Osteoblast (primary cell): ENCODE measurements around the gene TRIM69. TPM values are rescaled to one million over a fixed set of nuclear protein-coding genes. Genes with fewer than 3 reads are reported as not detected.

Experiments
- DNase-seq: peaks from one replicate; pipeline ENCODE4 v3.0.0; 2011; ENCODE audit warnings: low spot score, mixed read lengths; ENCODE audit not compliant: insufficient read length; ENCODE audit errors: missing footprints
- H2AFZ ChIP-seq: 2 replicates; pipeline ENCODE4 v1.6.0; 2011; ENCODE audit warnings: mild to moderate bottlenecking, low read length
- H3K27ac ChIP-seq: 2 replicates; pipeline ENCODE4 v1.5.1; 2011; ENCODE audit warnings: mild to moderate bottlenecking, low read depth, low read length, moderate library complexity
- H3K27me3 ChIP-seq: 2 replicates; pipeline ENCODE4 v1.6.0; 2012; ENCODE audit warnings: mild to moderate bottlenecking, control low read depth, inconsistent platforms, low read length, moderate library complexity; ENCODE audit not compliant: insufficient read depth
- H3K36me3 ChIP-seq: 2 replicates; pipeline ENCODE4 v1.5.1; 2011; ENCODE audit warnings: mild to moderate bottlenecking, low read length, control low read depth, moderate library complexity; ENCODE audit not compliant: insufficient read depth
- H3K4me1 ChIP-seq: 2 replicates; pipeline ENCODE4 v1.5.1; 2011; ENCODE audit warnings: mild to moderate bottlenecking, low read length, control low read depth, moderate library complexity; ENCODE audit not compliant: insufficient read depth
- H3K4me2 ChIP-seq: 2 replicates; pipeline ENCODE4 v1.6.0; 2011; ENCODE audit warnings: mild to moderate bottlenecking, low read length; ENCODE audit not compliant: insufficient read depth
- H3K4me3 ChIP-seq: fragments of 200-600 bp; sonication (generic); 3 replicates; pipeline ENCODE4 v1.5.1; 2012; ENCODE audit warnings: mild to moderate bottlenecking, low read length, inconsistent platforms; ENCODE audit not compliant: insufficient read depth
- H3K79me2 ChIP-seq: 2 replicates; pipeline ENCODE4 v1.6.0; 2012; ENCODE audit warnings: mild to moderate bottlenecking, low read length, control low read depth, inconsistent platforms; ENCODE audit not compliant: insufficient read depth
- H3K9me3 ChIP-seq: 2 replicates; pipeline ENCODE4 v1.5.1; 2011; ENCODE audit warnings: low read depth, low read length, control low read depth
- H4K20me1 ChIP-seq: 2 replicates; pipeline ENCODE4 v1.6.0; 2012; ENCODE audit warnings: mild to moderate bottlenecking, low read length, control low read depth; ENCODE audit not compliant: insufficient read depth
- total RNA-seq: library from RNA; depleted of rRNA; stranded (reverse); fragments of >200 nt; gene quantifications from 2 replicates; pipeline ENCODE4 v1.2.3, GENCODE V29; 2012
- TF ChIP-seq, protein P1 (sequence below): IDR thresholded peaks from 2 replicates; pipeline ENCODE4 v1.5.1; 2011; ENCODE audit warnings: mild to moderate bottlenecking, low read depth, low read length, moderate library complexity; ENCODE audit errors: extremely low read depth

Gene TRIM69
- total RNA-seq, 1 donor, result 9.4 TPM

GRCh38 chr15:44753345-44753744, 17.0 kb downstream of the TRIM69 start:
- peak; percentile 72 for DNase-seq
- TF ChIP-seq, protein P1, sequence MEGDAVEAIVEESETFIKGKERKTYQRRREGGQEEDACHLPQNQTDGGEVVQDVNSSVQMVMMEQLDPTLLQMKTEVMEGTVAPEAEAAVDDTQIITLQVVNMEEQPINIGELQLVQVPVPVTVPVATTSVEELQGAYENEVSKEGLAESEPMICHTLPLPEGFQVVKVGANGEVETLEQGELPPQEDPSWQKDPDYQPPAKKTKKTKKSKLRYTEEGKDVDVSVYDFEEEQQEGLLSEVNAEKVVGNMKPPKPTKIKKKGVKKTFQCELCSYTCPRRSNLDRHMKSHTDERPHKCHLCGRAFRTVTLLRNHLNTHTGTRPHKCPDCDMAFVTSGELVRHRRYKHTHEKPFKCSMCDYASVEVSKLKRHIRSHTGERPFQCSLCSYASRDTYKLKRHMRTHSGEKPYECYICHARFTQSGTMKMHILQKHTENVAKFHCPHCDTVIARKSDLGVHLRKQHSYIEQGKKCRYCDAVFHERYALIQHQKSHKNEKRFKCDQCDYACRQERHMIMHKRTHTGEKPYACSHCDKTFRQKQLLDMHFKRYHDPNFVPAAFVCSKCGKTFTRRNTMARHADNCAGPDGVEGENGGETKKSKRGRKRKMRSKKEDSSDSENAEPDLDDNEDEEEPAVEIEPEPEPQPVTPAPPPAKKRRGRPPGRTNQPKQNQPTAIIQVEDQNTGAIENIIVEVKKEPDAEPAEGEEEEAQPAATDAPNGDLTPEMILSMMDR, result no peak
- no peak overlapping the region for H3K4me3 ChIP-seq
- peaks cover 3% of the 10 kb centered on the region for H3K9me3 ChIP-seq
- no peak overlapping the region for H3K4me2 ChIP-seq
- no peaks in the 10 kb centered on the region for H3K27me3 ChIP-seq
- no peaks in the 10 kb centered on the region for H4K20me1 ChIP-seq
- H3K36me3 ChIP-seq, result no peaks in the 10 kb centered on the region
- no peaks in the 10 kb centered on the region for H3K4me1 ChIP-seq
- no peak overlapping the region for H2AFZ ChIP-seq
- H3K27ac ChIP-seq, result no peak overlapping the region
- no peaks in the 10 kb centered on the region for H3K79me2 ChIP-seq

DNA sequence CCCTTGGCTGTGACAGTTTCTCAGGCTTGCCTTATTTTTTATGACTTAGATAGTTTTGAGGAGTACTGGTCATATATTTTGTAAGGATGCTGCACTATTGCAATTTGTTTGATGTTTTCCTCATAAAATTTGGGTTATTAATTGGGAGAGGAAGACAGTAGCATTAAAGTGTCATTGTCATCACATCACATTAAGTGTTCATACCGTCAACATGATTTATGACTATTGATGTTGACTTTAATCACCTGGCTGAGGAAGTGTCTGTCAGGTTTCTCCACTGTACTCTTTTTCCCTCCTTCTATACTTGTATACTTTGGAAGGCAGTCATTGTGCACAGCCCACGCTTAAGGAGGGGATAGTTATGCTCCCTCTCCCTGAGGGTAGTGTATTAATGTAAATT, 26.9 kb downstream of the TRIM69 start:
- Histone ChIP-seq H3K4me3 (no peak overlapping the region), H3K4me2 (no peak overlapping the region), H3K27ac (no peak overlapping the region), H2AFZ (no peak overlapping the region), H3K27me3 (peaks cover 8% of the 10 kb centered on the region), H3K4me1 (no peaks in the 10 kb centered on the region), H4K20me1 (no peaks in the 10 kb centered on the region), H3K36me3 (no peaks in the 10 kb centered on the region), H3K9me3 (no peaks in the 10 kb centered on the region), H3K79me2 (no peaks in the 10 kb centered on the region)
- TF ChIP-seq, protein P1, result no peak
- no peak for DNase-seq

GRCh38 chr15:44763848-44764247, 27.5 kb downstream of the TRIM69 start:
- no peaks in the 10 kb centered on the region for H3K36me3 ChIP-seq
- no peaks in the 10 kb centered on the region for H3K79me2 ChIP-seq
- peaks cover 8% of the 10 kb centered on the region for H3K27me3 ChIP-seq
- no peak overlapping the region for H3K4me3 ChIP-seq
- TF ChIP-seq, protein P1, result no peak
- H3K9me3 ChIP-seq, result no peaks in the 10 kb centered on the region
- H3K4me1 ChIP-seq, result no peaks in the 10 kb centered on the region
- H3K4me2 ChIP-seq, result no peak overlapping the region
- H3K27ac ChIP-seq, result no peak overlapping the region
- no peak overlapping the region for H2AFZ ChIP-seq
- no peaks in the 10 kb centered on the region for H4K20me1 ChIP-seq
- DNase-seq, result no peak

GRCh38 chr15:44765036-44765435, 28.7 kb downstream of the TRIM69 start:
- DNase-seq, result no peak
- Histone ChIP-seq H3K4me3 (no peak overlapping the region), H3K36me3 (no peaks in the 10 kb centered on the region), H3K27ac (no peak overlapping the region), H3K4me2 (no peak overlapping the region), H3K9me3 (no peaks in the 10 kb centered on the region), H3K4me1 (no peaks in the 10 kb centered on the region), H4K20me1 (no peaks in the 10 kb centered on the region), H3K79me2 (no peaks in the 10 kb centered on the region), H2AFZ (no peak overlapping the region), H3K27me3 (no peaks in the 10 kb centered on the region)
- TF ChIP-seq, protein P1, result no peak
